Hepatic stellate cell (primary cell): ENCODE data around the gene PCDHB1.
A peak's percentile ranks its signal among the peaks of the same experiment; 100 is the strongest.
"Not testable (repeated sequence)": the region's sequence is repeated elsewhere in the genome, so short reads cannot be mapped to it uniquely, and the experiment has no call there.

Source experiments
- DNase-seq: peaks from one replicate; pipeline ENCODE4 v3.0.0; 2011; ENCODE audit warnings: low spot score

Gene PCDHB1

GRCh38 chr5:141084487-141084989, 33.4 kb downstream of the PCDHB1 start:
- DNase-seq: peak; percentile 45

GRCh38 chr5:141094481-141095262, 43.5 kb downstream of the PCDHB1 start, which contains the start of gene PCDHB2:
Gene PCDHB2 (plus strand): TSS chr5:141094615. CDS start chr5:141094791, 176 bp downstream.
- DNase-seq: peak; percentile 14

DNA sequence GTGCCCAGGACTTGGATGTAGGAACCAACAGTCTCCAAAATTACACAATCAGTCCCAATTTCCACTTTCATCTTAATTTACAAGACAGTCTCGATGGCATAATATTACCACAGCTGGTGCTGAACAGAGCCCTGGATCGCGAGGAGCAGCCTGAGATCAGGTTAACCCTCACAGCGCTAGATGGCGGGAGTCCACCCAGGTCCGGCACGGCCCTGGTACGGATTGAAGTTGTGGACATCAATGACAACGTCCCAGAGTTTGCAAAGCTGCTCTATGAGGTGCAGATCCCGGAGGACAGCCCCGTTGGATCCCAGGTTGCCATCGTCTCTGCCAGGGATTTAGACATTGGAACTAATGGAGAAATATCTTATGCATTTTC, 44.1 kb downstream of the PCDHB1 start:
- DNase-seq: no peak

DNA sequence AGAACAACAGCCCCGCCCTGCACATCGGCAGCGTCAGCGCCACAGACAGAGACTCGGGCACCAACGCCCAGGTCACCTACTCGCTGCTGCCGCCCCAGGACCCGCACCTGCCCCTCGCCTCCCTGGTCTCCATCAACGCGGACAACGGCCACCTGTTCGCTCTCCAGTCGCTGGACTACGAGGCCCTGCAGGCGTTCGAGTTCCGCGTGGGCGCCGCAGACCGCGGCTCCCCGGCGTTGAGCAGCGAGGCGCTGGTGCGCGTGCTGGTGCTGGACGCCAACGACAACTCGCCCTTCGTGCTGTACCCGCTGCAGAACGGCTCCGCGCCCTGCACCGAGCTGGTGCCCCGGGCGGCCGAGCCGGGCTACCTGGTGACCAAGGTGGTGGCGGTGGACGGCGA, 45.0 kb downstream of the PCDHB1 start:
- DNase-seq: not testable (repeated sequence)

- not testable (repeated sequence) for DNase-seq
Observed at GRCh38 chr5:141096586-141096985, 45.4 kb downstream of the PCDHB1 start.

DNA sequence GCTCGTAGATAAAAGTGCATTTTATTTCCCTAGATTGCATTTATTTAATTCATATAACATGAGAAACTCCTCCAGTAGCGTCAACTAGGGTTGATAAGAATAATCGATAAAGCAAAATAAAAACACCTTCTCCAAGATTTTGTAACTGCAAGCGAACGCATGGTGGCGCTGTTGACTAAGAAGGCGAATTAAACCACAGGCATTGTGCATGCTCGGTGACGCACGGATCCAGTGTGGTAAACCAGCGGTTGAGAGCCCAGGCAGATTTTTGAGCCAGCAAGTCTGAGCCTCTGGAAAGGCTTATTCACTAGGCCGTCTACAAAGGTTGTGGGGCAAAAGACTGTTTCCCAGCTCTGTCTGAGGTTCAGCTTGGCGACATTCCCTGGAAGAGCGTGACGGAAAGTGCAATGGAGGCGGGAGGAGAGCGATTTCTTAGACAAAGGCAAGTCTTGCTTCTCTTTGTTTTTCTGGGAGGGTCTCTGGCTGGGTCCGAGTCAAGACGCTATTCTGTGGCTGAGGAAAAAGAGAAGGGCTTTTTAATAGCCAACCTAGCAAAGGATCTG, 49.1 kb downstream of the PCDHB1 start, which contains the start of gene PCDHB3:
Gene PCDHB3 (plus strand): TSS at position 231 of the 563 bp plus-strand sequence. CDS start 177 bp downstream, at position 408.
- peak; percentile 22 for DNase-seq

DNA sequence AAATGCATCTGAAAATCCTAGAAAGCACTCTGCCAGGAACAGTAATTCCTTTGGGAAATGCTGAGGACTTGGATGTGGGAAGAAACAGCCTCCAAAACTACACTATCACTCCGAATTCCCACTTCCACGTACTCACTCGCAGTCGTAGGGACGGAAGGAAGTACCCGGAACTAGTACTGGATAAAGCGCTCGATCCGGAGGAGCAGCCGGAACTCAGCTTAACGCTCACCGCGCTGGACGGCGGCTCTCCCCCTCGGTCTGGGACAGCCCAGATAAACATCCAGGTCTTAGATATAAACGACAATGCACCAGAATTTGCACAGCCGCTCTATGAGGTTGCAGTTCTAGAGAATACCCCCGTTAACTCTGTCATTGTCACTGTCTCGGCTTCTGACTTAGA, 49.9 kb downstream of the PCDHB1 start:
- DNase-seq: no peak

GRCh38 chr5:141102070-141102469, 50.9 kb downstream of the PCDHB1 start:
- not testable (repeated sequence) for DNase-seq

DNA sequence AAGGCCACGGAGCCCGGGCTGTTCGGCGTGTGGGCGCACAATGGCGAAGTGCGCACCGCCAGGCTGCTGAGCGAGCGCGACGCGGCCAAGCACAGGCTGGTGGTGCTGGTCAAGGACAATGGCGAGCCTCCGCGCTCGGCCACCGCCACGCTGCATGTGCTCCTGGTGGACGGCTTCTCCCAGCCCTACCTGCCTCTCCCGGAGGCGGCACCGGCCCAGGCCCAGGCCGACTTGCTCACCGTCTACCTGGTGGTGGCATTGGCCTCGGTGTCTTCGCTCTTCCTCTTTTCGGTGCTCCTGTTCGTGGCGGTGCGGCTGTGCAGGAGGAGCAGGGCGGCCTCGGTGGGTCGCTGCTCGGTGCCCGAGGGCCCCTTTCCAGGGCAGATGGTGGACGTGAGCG, 51.3 kb downstream of the PCDHB1 start:
- not testable (repeated sequence) for DNase-seq

DNA sequence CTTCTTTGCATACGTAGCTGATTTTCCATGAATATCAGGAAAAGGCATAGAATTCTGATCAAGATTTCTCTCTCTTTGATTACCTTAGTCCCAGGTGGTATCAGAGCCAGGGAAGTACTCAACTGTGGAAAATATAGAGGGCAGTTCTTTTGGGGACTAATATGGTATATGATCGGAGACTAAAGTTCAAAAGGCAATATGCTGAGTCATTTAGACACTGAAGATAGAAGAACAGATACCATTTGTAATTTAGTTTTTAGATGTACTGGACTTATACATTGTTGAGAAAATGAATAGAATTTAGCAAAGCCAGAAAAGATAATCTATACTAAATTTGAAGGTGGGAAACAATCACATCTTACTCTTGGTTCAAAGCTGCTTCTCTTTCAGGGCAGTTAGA, 54.2 kb downstream of the PCDHB1 start:
- no peak for DNase-seq
